Stomach (tissue), 4 donors: Measurements from ENCODE around the gene LRRC49.

ENCODE experiments used
- EP300 ChIP-seq: sonication (generic); formaldehyde crosslinking; IDR thresholded peaks from one replicate; pipeline ENCODE4 v1.6.1; 2017; ENCODE audit warnings: antibody characterized with exemption
- POLR2A ChIP-seq, 4 donors: fragments of 450-650 bp; IDR thresholded peaks; one replicate each; pipeline ENCODE4 v1.6.1; 2016; ENCODE audit warnings: antibody characterized with exemption in 4 of 4, control low read depth in 2 of 4, mild to moderate bottlenecking in 1 of 4, moderate library complexity in 1 of 4
- POLR2AphosphoS5 ChIP-seq, 3 donors: sonication (generic); formaldehyde crosslinking; IDR thresholded peaks; one replicate each; pipeline ENCODE4 v1.6.1; 2016; ENCODE audit warnings: antibody characterized with exemption in 3 of 3
- TF ChIP-seq, protein P1 (sequence below), 7 experiments: fragments of 450-650 bp in 4 of 7; fragments of 200-600 bp in 3 of 7; sonication (generic) in 3 of 7; IDR thresholded peaks; one replicate each; pipeline ENCODE4 v1.5.1; 2016 to 2019; ENCODE audit warnings: antibody characterized with exemption in 7 of 7, control low read depth in 2 of 7, mild to moderate bottlenecking in 1 of 7

DNA sequence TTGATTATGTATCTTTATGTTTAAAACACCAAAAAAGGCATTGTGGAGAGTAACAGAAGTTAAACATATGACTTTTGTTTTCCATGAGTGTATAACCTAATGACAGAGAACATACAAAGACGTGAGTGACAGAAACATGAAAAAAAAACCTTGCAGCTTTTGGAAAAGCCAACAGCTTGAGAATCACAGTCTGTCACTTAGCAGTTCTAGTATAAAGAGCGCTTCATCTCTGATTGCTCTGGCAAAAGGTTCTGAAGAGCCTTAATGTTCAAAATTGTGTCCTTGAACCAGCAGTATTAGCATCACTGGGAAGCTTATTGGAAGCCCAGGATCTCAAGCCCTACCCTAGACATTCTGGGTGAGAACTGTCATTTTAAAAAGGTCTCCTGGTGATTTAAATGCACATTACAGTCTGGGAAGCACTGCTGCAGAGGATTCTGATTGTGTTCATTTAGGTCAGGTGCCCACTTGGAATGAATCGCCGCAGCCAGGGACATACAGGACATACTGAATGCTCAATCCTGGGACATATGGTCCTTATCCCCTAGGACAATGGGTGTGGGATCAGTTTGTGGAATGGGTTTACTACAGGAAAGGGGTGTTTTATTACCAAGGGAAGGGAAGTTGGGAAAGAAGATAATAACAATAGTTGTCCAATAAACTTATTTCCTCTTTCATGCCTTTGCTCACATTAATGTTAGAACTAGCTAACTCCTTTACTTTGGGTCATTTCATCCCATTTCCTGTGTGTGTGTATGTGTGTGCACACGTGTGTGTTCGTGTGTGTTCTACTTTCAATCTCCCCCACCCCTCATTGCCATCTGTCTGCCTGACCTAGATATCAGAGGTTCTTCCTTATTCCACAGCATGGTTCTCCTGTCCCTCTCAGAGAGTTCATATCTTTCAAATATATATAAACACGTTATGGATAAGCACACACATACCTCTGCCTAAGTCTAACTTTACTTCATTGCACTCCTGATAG lies 55.0 kb downstream of the LRRC49 start:
- TF ChIP-seq POLR2A (IDR thresholded peaks at IDR 0.05) (no peak), POLR2AphosphoS5 (IDR thresholded peaks at IDR 0.05) (no peak), EP300 (no peak)
- TF ChIP-seq, protein P1, sequence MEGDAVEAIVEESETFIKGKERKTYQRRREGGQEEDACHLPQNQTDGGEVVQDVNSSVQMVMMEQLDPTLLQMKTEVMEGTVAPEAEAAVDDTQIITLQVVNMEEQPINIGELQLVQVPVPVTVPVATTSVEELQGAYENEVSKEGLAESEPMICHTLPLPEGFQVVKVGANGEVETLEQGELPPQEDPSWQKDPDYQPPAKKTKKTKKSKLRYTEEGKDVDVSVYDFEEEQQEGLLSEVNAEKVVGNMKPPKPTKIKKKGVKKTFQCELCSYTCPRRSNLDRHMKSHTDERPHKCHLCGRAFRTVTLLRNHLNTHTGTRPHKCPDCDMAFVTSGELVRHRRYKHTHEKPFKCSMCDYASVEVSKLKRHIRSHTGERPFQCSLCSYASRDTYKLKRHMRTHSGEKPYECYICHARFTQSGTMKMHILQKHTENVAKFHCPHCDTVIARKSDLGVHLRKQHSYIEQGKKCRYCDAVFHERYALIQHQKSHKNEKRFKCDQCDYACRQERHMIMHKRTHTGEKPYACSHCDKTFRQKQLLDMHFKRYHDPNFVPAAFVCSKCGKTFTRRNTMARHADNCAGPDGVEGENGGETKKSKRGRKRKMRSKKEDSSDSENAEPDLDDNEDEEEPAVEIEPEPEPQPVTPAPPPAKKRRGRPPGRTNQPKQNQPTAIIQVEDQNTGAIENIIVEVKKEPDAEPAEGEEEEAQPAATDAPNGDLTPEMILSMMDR (IDR thresholded peaks at IDR 0.05): no peak
